Adrenal gland (tissue), 12 donors: Measurements from ENCODE around the gene H2BK1. TPM values are rescaled to one million over a fixed set of nuclear protein-coding genes. Genes with fewer than 3 reads are reported as not detected.
A peak's percentile ranks its signal among the peaks of the same experiment; 100 is the strongest.

ENCODE experiments used
- DNase-seq, 7 donors: peaks; one replicate each; pipeline ENCODE4 v3.0.0-alpha.2; 2019 to 2020
- H3K27ac ChIP-seq, 5 donors: fragments of 200-600 bp; sonication (generic) in 4 of 5; 1 replicate in 3 of 5; 2 replicates in 2 of 5; pipeline versions ENCODE4 v1.5.1 to v1.8.0; 2016 to 2020; ENCODE audit warnings: mild to moderate bottlenecking in 1 of 5
- H3K27me3 ChIP-seq: fragments of 200-600 bp; 2 replicates; pipeline ENCODE4 v1.8.0; 2021
- H3K36me3 ChIP-seq, 2 donors: fragments of 200-600 bp; replicated peaks in 1 of 2; 1 replicate in 1 of 2; 2 replicates in 1 of 2; pipeline versions ENCODE4 v1.5.1 to v1.8.0; 2018 to 2022
- H3K4me1 ChIP-seq, 2 donors: fragments of 200-600 bp; replicated peaks in 1 of 2; 1 replicate in 1 of 2; 2 replicates in 1 of 2; pipeline versions ENCODE4 v1.5.1 to v1.8.0; 2018 to 2021
- H3K4me3 ChIP-seq, 4 donors: fragments of 200-600 bp; sonication (generic) in 3 of 4; one replicate each; pipeline ENCODE4 v1.5.1; 2016 to 2018
- H3K9me3 ChIP-seq, 3 donors: fragments of 200-600 bp; sonication (generic) in 1 of 3; replicated peaks in 1 of 3; 1 replicate in 2 of 3; 2 replicates in 1 of 3; pipeline versions ENCODE4 v1.5.1 to v1.8.0; 2016 to 2021
- POLR2A ChIP-seq, 2 donors: fragments of 450-650 bp; IDR thresholded peaks; one replicate each; pipeline ENCODE4 v1.6.1; 2017; ENCODE audit warnings: antibody characterized with exemption in 2 of 2, mild to moderate bottlenecking in 2 of 2, moderate library complexity in 1 of 2
- WGBS, 4 donors: extraction: QIAGEN DNeasy Blood & Tissue Kit in 2 of 4; methylation state at CpG; one replicate each; pipeline versions ENCODE4 v1.1.5 to v1.1.7; 2013 to 2017; 5-methylcytosine and 5-hydroxymethylcytosine counted together
- intact Hi-C, 2 donors: fragments of 100-400 bp; cut with DNase I; formaldehyde crosslinking; loops; one replicate each; pipeline versions ENCODE4 v1.14.1 to v1.15.0; 2022 to 2023
- polyA plus RNA-seq, 3 donors: library from polyadenylated mRNA; stranded (reverse); fragments of 200-250 nt in 2 of 3; fragments of 350-450 nt in 1 of 3; fragmentation: Illumina TruSeq in 1 of 3; extraction: RNeasy Lipid Tissue Mini Kit (QIAGEN cat#74804) in 1 of 3; gene quantifications; one replicate each; pipeline ENCODE4 v1.2.3, GENCODE V29; 2013 to 2014
- total RNA-seq, 9 donors: library from RNA; depleted of rRNA in 4 of 9; stranded (reverse); fragments of >200 nt in 4 of 9; fragments of 120-200 nt in 1 of 9; fragmentation: NEBNext Ultra II Directional in 1 of 9; extraction: Animal tissue kit (Norgen Biotek cat#: 25700) in 1 of 9; gene quantifications; one replicate each; pipeline versions ENCODE4 v1.1.0 to v1.2.4, GENCODE V29; 2013 to 2023
- TF ChIP-seq, protein P1 (sequence below), 6 experiments: fragments of 450-650 bp in 4 of 6; fragments of 200-600 bp in 2 of 6; sonication (generic) in 1 of 6; IDR thresholded peaks; 1 replicate in 5 of 6; 2 replicates in 1 of 6; pipeline versions ENCODE4 v1.5.1 to v1.8.0; 2016 to 2021; ENCODE audit warnings: antibody characterized with exemption in 6 of 6, mild to moderate bottlenecking in 2 of 6, moderate library complexity in 1 of 6
- donor health status: healthy with polysubstance abuse.
- donor health status: Bipolar disorder and iron deficiency.
- donor health status: DM: yes; HTN: yes; CAD: no.
- donor health status: DM: no; HTN: no; CAD: no.
- donor health status: DM: no; HTN: no; CAD: no.
- donor health status: DM: yes; HTN: yes; CAD: no.

H2BK1 gene
- total and polyA plus RNA-seq, 12 donors: not detected

DNA sequence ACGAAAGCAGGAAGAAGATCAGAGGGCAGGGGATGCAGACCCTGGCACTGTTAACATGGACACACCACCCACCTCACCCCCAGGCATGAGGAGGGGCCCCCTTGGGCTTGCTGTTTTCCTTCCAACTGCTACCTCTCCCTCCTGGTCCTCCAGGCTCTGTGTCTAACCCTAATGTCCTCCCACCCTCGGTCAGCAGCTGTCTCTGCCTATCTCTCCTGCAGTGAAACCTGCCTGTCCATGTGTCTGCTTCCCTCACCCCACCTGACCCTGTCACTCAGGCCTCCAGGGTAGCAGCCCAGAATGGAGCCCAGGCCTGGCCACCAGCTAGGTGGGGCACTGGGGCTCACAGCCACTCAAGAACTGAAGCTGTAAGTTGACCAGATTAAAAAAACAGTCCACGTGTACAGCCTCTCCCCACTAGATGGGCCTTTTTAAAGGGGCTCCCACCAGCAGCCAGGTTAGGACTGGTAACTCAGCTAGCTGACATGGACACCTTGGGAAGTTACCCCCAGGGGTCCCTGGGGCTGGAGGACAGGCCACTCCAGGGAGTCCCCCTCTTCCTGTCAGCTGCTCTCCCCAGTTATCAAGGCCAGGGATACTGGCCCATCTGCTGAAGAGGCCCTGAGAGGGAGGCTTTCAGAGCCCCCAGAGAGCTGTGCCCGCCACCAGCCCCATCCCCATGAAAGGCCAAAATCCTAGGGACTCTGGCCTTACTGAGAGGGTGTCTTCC, 36.7 kb upstream of the H2BK1 start:
- no peak for TF ChIP-seq POLR2A (IDR thresholded peaks at IDR 0.05)
- TF ChIP-seq, protein P1, sequence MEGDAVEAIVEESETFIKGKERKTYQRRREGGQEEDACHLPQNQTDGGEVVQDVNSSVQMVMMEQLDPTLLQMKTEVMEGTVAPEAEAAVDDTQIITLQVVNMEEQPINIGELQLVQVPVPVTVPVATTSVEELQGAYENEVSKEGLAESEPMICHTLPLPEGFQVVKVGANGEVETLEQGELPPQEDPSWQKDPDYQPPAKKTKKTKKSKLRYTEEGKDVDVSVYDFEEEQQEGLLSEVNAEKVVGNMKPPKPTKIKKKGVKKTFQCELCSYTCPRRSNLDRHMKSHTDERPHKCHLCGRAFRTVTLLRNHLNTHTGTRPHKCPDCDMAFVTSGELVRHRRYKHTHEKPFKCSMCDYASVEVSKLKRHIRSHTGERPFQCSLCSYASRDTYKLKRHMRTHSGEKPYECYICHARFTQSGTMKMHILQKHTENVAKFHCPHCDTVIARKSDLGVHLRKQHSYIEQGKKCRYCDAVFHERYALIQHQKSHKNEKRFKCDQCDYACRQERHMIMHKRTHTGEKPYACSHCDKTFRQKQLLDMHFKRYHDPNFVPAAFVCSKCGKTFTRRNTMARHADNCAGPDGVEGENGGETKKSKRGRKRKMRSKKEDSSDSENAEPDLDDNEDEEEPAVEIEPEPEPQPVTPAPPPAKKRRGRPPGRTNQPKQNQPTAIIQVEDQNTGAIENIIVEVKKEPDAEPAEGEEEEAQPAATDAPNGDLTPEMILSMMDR (IDR thresholded peaks at IDR 0.05): no peak
- WGBS, 4 donors: 40 to 55% (median 52%) methylated on average over 3 to 4 of the region's 4 CpGs
- no peaks in the 10 kb centered on the region for H3K27me3 ChIP-seq
- intact Hi-C loops: loop anchor here (5.0 kb wide), 1 partner anchor 55 kb away; no protein-coding TSS in a partner anchor
- peaks cover 0 to 6% of the 10 kb centered on the region in 2 donors for H3K36me3 ChIP-seq
- H3K4me3 ChIP-seq: peak overlapping the region in 1 of 4 donors; percentile 64
- peak in 1 of 7 donors; percentile 21 for DNase-seq
- peaks cover 51 to 71% of the 10 kb centered on the region in 2 donors for H3K4me1 ChIP-seq
- no peaks in the 10 kb centered on the region for H3K9me3 ChIP-seq
- peak overlapping the region; percentile 5 to 99 (median 94) for H3K27ac ChIP-seq

DNA sequence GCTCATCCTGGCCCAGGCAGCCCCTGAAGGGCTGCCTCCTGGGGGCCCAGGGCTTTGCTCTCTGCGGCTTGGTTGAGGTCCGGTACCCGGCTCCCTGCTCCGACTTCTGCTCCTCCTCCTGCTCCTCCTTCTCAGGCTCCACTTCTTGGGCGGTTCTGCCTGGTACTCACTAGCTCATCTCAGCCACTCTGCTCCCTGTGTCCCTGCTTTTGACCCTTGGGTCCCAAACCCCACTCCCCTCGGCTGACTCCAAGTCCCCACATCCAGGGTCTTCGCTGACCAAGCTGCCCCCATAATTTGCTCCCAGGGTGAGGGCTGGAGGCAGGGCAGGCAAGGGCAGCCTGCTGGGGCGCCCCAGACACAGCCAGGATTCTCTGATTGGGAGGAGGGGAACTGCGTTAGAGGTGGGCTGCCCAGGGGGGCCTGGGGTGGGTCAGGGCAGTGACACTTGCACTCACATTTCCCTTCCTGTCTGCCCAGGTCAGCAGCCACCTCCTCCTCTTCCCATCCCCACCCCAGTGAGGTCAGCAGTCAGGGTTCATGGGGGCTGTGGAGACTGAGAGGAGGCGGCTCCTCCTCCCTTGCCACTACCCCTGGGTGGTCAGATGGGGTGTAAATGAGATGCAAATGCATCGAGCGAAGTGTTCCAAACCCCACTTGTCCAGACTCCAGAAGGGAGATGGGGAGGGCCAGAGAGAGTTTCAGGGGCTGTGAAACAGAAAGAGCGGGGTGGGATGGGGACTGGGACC, 36.0 kb upstream of the H2BK1 start:
- Histone ChIP-seq H3K4me1 (peaks cover 49 to 69% of the 10 kb centered on the region in 2 donors), H3K27ac (peak overlapping the region in 2 of 5 donors; percentile 94 to 99), H3K27me3 (no peaks in the 10 kb centered on the region), H3K9me3 (no peaks in the 10 kb centered on the region), H3K36me3 (peaks cover 0 to 13% of the 10 kb centered on the region in 2 donors), H3K4me3 (peak overlapping the region in 1 of 4 donors; percentile 57)
- DNase-seq: peak in 1 of 7 donors; percentile 35
- WGBS, 4 donors: 45 to 77% (median 52%) methylated on average over 4 to 13 of the region's 13 CpGs
- TF ChIP-seq, protein P1 (IDR thresholded peaks at IDR 0.05): no peak
- no peak for TF ChIP-seq POLR2A (IDR thresholded peaks at IDR 0.05)
- intact Hi-C loops: loop anchor here (5.0 kb wide), 1 partner anchor 56 kb away; no protein-coding TSS in a partner anchor

DNA sequence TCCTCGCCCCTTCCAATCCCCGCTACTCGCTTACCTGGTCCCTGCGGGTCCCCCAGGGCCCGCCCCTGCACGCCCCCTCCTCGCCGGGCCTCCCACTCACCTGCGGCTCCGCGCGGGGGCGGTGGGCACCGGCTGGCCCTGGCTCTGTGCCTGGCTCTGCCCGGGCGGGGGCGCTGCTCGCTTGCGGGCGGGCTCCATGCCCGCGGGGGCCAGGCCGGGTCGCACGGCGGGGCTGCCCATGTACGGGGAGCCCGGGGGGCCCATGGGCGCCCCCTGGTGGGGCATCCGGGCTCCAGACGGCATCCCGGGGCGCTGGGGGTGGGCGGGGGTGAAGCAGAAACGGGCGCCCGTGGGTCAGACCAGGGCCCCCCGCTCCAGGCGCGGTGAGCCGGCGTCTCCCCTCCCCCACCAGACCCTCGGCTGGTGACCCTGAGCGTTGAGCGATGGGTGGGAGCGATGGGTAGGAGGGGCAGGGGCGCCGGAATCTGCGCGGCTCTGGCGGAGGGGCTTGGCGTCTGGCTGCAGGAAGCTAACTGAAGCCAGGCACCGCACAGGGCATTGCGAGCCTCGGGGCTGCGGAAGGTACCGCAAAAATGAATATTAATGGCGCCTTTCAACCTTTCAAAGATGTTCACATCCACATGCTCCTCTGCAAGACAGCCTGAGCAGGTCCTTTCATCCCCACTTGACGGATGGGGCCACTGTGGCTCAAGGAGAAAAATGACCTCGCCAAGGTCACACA, 35.2 kb upstream of the H2BK1 start:
- Histone ChIP-seq H3K4me1 (peaks cover 42 to 62% of the 10 kb centered on the region in 2 donors), H3K27ac (peak overlapping the region in 1 of 5 donors; percentile 99)
- intact Hi-C loops: loop anchor here (5.0 kb wide), 1 partner anchor 57 kb away; no protein-coding TSS in a partner anchor

More for the DNA sequence above, 35.2 kb upstream of the H2BK1 start:
- peak in 3 of 7 donors; percentile 45 to 58 (median 57) for DNase-seq
- Histone ChIP-seq H3K9me3 (no peaks in the 10 kb centered on the region), H3K36me3 (peaks cover 0 to 21% of the 10 kb centered on the region in 2 donors), H3K27me3 (no peaks in the 10 kb centered on the region), H3K4me3 (peak overlapping the region in 2 of 4 donors; percentile 4 to 57)
- TF ChIP-seq, protein P1 (IDR thresholded peaks at IDR 0.05): peak in 4 of 6 experiments; percentile 14 to 57 (median 33)
- no peak for TF ChIP-seq POLR2A (IDR thresholded peaks at IDR 0.05)
- WGBS, 4 donors: 1 to 5% (median 4%) methylated on average over 13 to 60 of the region's 60 CpGs
